Measurements from ENCODE around the gene BRICD5.
A peak's percentile ranks its signal among the peaks of the same experiment; 100 is the strongest.
"Not testable (repeated sequence)": the region's sequence is repeated elsewhere in the genome, so short reads cannot be mapped to it uniquely, and the experiment has no call there.

BRICD5 gene

GRCh38 chr16:2210386-2211365 lies at the start of gene BRICD5:
BRICD5 (minus strand) TSS chr16:2210863; CDS start chr16:2210833, 30 bp downstream.
- peak; percentile 47 for DNase-seq (ENCODE audit: low read depth, low spot score)

- no peak for DNase-seq (ENCODE audit: low read depth, low spot score)
Observed at GRCh38 chr16:2260250-2260649, 49.6 kb upstream of the BRICD5 start.

- DNase-seq (ENCODE audit: low read depth, low spot score): not testable (repeated sequence)
Observed at GRCh38 chr16:2258530-2258929, 47.9 kb upstream of the BRICD5 start.

GRCh38 chr16:2257726-2258125 lies 47.1 kb upstream of the BRICD5 start:
- DNase-seq (ENCODE audit: low read depth, low spot score): no peak

GRCh38 chr16:2256531-2257140 lies 46.0 kb upstream of the BRICD5 start:
- no peak for DNase-seq (ENCODE audit: low read depth, low spot score)

GRCh38 chr16:2253293-2253692 lies 42.6 kb upstream of the BRICD5 start:
- no peak for DNase-seq (ENCODE audit: low read depth, low spot score)

GRCh38 chr16:2252806-2253148 lies 42.1 kb upstream of the BRICD5 start:
- DNase-seq (ENCODE audit: low read depth, low spot score): no peak

- peak; percentile 98 for DNase-seq (ENCODE audit: low read depth, low spot score)
Observed at GRCh38 chr16:2251296-2252111, 40.8 kb upstream of the BRICD5 start, which contains the start of gene ECI1. ECI1 (minus strand) TSS chr16:2251587; CDS start chr16:2251566, 21 bp downstream.

GRCh38 chr16:2250652-2251295 lies 40.1 kb upstream of the BRICD5 start:
- peak; percentile 47 for DNase-seq (ENCODE audit: low read depth, low spot score)

- DNase-seq (ENCODE audit: low read depth, low spot score): no peak
Observed at GRCh38 chr16:2246301-2246885, 35.7 kb upstream of the BRICD5 start.

GRCh38 chr16:2244926-2245795 lies 34.5 kb upstream of the BRICD5 start:
- DNase-seq (ENCODE audit: low read depth, low spot score): no peak

- DNase-seq (ENCODE audit: low read depth, low spot score): peak; percentile 59
Observed at GRCh38 chr16:2244301-2244700, 33.6 kb upstream of the BRICD5 start.

- no peak for DNase-seq (ENCODE audit: low read depth, low spot score)
Observed at GRCh38 chr16:2243781-2244180, 33.1 kb upstream of the BRICD5 start.

- DNase-seq (ENCODE audit: low read depth, low spot score): peak; percentile 43
Observed at GRCh38 chr16:2243031-2243528, 32.4 kb upstream of the BRICD5 start.

- DNase-seq (ENCODE audit: low read depth, low spot score): no peak
Observed at GRCh38 chr16:2242598-2242997, 31.9 kb upstream of the BRICD5 start.

GRCh38 chr16:2240331-2240730 lies 29.7 kb upstream of the BRICD5 start:
- not testable (repeated sequence) for DNase-seq (ENCODE audit: low read depth, low spot score)

- peak; percentile 66 for DNase-seq (ENCODE audit: low read depth, low spot score)
Observed at GRCh38 chr16:2238838-2239675, 28.4 kb upstream of the BRICD5 start.

- DNase-seq (ENCODE audit: low read depth, low spot score): no peak
Observed at GRCh38 chr16:2238150-2238837, 27.6 kb upstream of the BRICD5 start.
